ENCODE results near the gene PROK2. TPM values are rescaled to one million over a fixed set of nuclear protein-coding genes. Genes with fewer than 3 reads are reported as not detected.

PROK2 gene
- total RNA-seq, 1 experiment from 2014 or later: not detected

DNA sequence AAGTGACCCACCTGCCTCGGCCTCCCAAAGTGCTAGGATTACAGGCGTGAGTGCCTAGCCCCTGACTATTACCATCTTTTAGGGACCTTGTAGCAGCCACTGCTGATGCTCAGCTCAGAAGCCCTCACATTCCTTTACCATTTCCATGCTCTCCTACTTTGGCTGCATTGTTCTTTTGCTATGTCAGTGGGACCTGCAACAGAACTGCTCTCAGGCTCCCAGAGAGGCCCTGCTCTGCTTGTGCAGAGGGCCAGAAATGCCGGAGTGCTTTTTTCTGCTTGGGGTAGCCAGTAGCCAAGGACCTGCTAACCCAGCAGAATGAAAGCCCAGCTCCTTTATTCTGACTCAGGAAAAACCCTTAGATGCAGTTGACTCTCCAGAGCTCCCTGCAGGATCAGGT is 18.3 kb upstream of the PROK2 start:
- Histone ChIP-seq H3K4me2 (ENCODE audit: low read length) (no peak overlapping the region), H3K27me3 (ENCODE audit: low read length) (peaks cover 63% of the 10 kb centered on the region), H3F3A (ENCODE audit: low read length, unreplicated experiment) (no peaks in the 10 kb centered on the region), H4K20me1 (ENCODE audit: low read length) (no peaks in the 10 kb centered on the region), H3K36me3 (ENCODE audit: low read depth, low read length) (no peaks in the 10 kb centered on the region), H2AFZ (ENCODE audit: low read length) (no peak overlapping the region), H3K9me3 (ENCODE audit: low read length) (no peaks in the 10 kb centered on the region), H3K9ac (ENCODE audit: low read length) (no peak overlapping the region), H3K27ac (ENCODE audit: low read length) (no peak overlapping the region), H3K4me3 (ENCODE audit: low read length) (no peak overlapping the region), H3K9me2 (replicated peaks; ENCODE audit: low read length) (no peaks in the 10 kb centered on the region), H3K79me2 (ENCODE audit: low read length) (no peaks in the 10 kb centered on the region), H3K4me1 (ENCODE audit: insufficient read depth, low read length) (no peaks in the 10 kb centered on the region)
- no TSS peak for BruUV-seq (replicated peaks)
- ChIA-PET POLR2A (ENCODE audit: unreplicated experiment) (no interaction called here), CTCF (no interaction called here)
- ATAC-seq (no peak), DNase-seq (no peak)
- TF ChIP-seq CTCF (conservative IDR thresholded peaks at IDR 0.05; ENCODE audit: low read depth, low read length) (no peak), EZH2phosphoT487 (IDR thresholded peaks at IDR 0.05; ENCODE audit: borderline replicate concordance, low read length) (no peak), EZH2 (IDR thresholded peaks at IDR 0.05; ENCODE audit: low read length, unreplicated experiment) (no peak)
- intact Hi-C loops (cut with micrococcal nuclease): no loop called here

DNA sequence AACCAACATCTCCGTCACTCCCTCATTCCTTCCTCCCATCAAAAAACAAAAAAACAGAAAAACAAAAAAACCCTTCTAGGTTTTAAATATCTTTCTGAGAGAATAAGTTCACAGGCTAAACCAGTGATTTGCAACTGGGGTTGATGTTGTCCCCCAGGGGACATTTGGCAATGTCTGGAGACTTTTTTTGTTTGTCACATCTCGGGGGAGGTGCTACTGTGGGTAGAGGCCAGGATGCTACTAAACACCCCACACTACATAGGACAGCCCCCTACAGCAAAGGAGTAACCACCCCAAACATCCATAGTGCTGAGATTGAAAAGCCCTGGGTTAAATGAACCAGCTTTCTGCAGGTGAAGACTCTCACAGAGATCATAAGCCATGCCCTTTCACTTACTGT is 17.0 kb upstream of the PROK2 start:
- Histone ChIP-seq H3K4me3 (ENCODE audit: low read length) (no peak overlapping the region), H3K27ac (ENCODE audit: low read length) (no peak overlapping the region), H3K4me1 (ENCODE audit: insufficient read depth, low read length) (no peaks in the 10 kb centered on the region), H3K9ac (ENCODE audit: low read length) (no peak overlapping the region), H4K20me1 (ENCODE audit: low read length) (no peaks in the 10 kb centered on the region), H3F3A (ENCODE audit: low read length, unreplicated experiment) (no peaks in the 10 kb centered on the region), H2AFZ (ENCODE audit: low read length) (no peak overlapping the region), H3K36me3 (ENCODE audit: low read depth, low read length) (no peaks in the 10 kb centered on the region), H3K79me2 (ENCODE audit: low read length) (no peaks in the 10 kb centered on the region), H3K9me2 (replicated peaks; ENCODE audit: low read length) (no peaks in the 10 kb centered on the region), H3K27me3 (ENCODE audit: low read length) (peaks cover 67% of the 10 kb centered on the region), H3K9me3 (ENCODE audit: low read length) (no peaks in the 10 kb centered on the region), H3K4me2 (ENCODE audit: low read length) (no peak overlapping the region)
- DNase-seq (no peak), ATAC-seq (no peak)
- CTCF ChIA-PET: no interaction called here
- BruUV-seq (replicated peaks): no TSS peak
- intact Hi-C loops (cut with micrococcal nuclease): no loop called here
- POLR2A ChIA-PET (ENCODE audit: unreplicated experiment): no interaction called here
- no peak for TF ChIP-seq CTCF (conservative IDR thresholded peaks at IDR 0.05; ENCODE audit: low read depth, low read length)
- TF ChIP-seq EZH2phosphoT487 (IDR thresholded peaks at IDR 0.05; ENCODE audit: borderline replicate concordance, low read length): no peak
- TF ChIP-seq EZH2 (IDR thresholded peaks at IDR 0.05; ENCODE audit: low read length, unreplicated experiment): no peak

DNA sequence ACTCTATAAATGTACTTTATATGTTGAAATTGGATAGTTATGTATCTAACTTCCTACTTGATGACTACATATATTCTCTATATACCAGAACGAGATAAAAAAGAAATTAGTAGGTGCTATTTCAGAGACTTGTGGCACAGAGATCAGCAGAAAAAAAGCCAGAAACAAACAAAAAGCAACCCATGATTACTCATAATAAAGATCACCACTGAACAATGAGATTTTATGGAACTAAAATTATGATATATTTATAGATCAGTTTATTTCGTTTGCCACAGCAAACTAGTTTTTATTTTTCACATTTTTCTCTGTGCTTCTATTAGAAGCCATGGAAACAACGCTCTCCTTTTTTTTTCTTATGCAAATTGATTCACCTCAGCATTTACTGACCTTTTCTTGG is 15.1 kb upstream of the PROK2 start:
- no peak overlapping the region for H3K27ac ChIP-seq (ENCODE audit: low read length)
- ChIA-PET POLR2A (ENCODE audit: unreplicated experiment) (no interaction called here), CTCF (no interaction called here)

More for the DNA sequence above, 15.1 kb upstream of the PROK2 start:
- Histone ChIP-seq H3K4me3 (ENCODE audit: low read length) (no peak overlapping the region), H3K79me2 (ENCODE audit: low read length) (no peaks in the 10 kb centered on the region), H3K9ac (ENCODE audit: low read length) (no peak overlapping the region), H3K27me3 (ENCODE audit: low read length) (peaks cover 87% of the 10 kb centered on the region), H3K4me1 (ENCODE audit: insufficient read depth, low read length) (no peaks in the 10 kb centered on the region), H2AFZ (ENCODE audit: low read length) (no peak overlapping the region), H3K36me3 (ENCODE audit: low read depth, low read length) (no peaks in the 10 kb centered on the region), H3K9me2 (replicated peaks; ENCODE audit: low read length) (no peaks in the 10 kb centered on the region), H4K20me1 (ENCODE audit: low read length) (no peaks in the 10 kb centered on the region), H3K4me2 (ENCODE audit: low read length) (no peak overlapping the region), H3K9me3 (ENCODE audit: low read length) (no peaks in the 10 kb centered on the region), H3F3A (ENCODE audit: low read length, unreplicated experiment) (no peaks in the 10 kb centered on the region)
- ATAC-seq (no peak), DNase-seq (no peak)
- TF ChIP-seq CTCF (conservative IDR thresholded peaks at IDR 0.05; ENCODE audit: low read depth, low read length): no peak
- TF ChIP-seq EZH2 (IDR thresholded peaks at IDR 0.05; ENCODE audit: low read length, unreplicated experiment): no peak
- no peak for TF ChIP-seq EZH2phosphoT487 (IDR thresholded peaks at IDR 0.05; ENCODE audit: borderline replicate concordance, low read length)
- BruUV-seq (replicated peaks): no TSS peak
- intact Hi-C loops (cut with micrococcal nuclease): no loop called here

Measured in PC-3 (cell line).